ENCODE measurements around the gene CLDN8.

Gene CLDN8

GRCh38 chr21:30232011-30232410 lies 16.1 kb upstream of the CLDN8 start:
- DNase-seq (ENCODE audit: low spot score): no peak
- TF ChIP-seq CTCF (IDR thresholded peaks at IDR 0.05; ENCODE audit: extremely low read depth, missing control alignments): no peak

- no peak for TF ChIP-seq CTCF (IDR thresholded peaks at IDR 0.05; ENCODE audit: extremely low read depth, missing control alignments)
- no peak for DNase-seq (ENCODE audit: low spot score)
Observed at GRCh38 chr21:30227633-30228404, 11.9 kb upstream of the CLDN8 start.

GRCh38 chr21:30227128-30227527 lies 11.2 kb upstream of the CLDN8 start:
- no peak for TF ChIP-seq CTCF (IDR thresholded peaks at IDR 0.05; ENCODE audit: extremely low read depth, missing control alignments)
- DNase-seq (ENCODE audit: low spot score): no peak

GRCh38 chr21:30223596-30223995 lies 7.7 kb upstream of the CLDN8 start:
- DNase-seq (ENCODE audit: low spot score): no peak
- TF ChIP-seq CTCF (IDR thresholded peaks at IDR 0.05; ENCODE audit: extremely low read depth, missing control alignments): no peak

GRCh38 chr21:30222724-30223123 lies 6.8 kb upstream of the CLDN8 start:
- DNase-seq (ENCODE audit: low spot score): no peak
- TF ChIP-seq CTCF (IDR thresholded peaks at IDR 0.05; ENCODE audit: extremely low read depth, missing control alignments): peak; percentile 4

GRCh38 chr21:30211071-30211470 lies 4.8 kb downstream of the CLDN8 start:
- DNase-seq (ENCODE audit: low spot score): no peak
- TF ChIP-seq CTCF (IDR thresholded peaks at IDR 0.05; ENCODE audit: extremely low read depth, missing control alignments): no peak

- no peak for TF ChIP-seq CTCF (IDR thresholded peaks at IDR 0.05; ENCODE audit: extremely low read depth, missing control alignments)
- no peak for DNase-seq (ENCODE audit: low spot score)
Observed at GRCh38 chr21:30209601-30210000, 6.3 kb downstream of the CLDN8 start.

All from GM20000 (cell line).